GM12892 (cell line): ENCODE measurements around the gene LGMN.

ENCODE experiments used
- POLR2A ChIP-seq: IDR thresholded peaks from 2 replicates; pipeline ENCODE4 v1.6.1; 2011; ENCODE audit warnings: low read depth, low read length, control low read depth
- POLR2AphosphoS5 ChIP-seq: IDR thresholded peaks from 2 replicates; pipeline ENCODE4 v1.6.1; 2011; ENCODE audit warnings: low read depth, low read length, control low read depth
- TAF1 ChIP-seq: IDR thresholded peaks from 2 replicates; pipeline ENCODE4 v1.6.1; 2011; ENCODE audit warnings: low read depth, mild to moderate bottlenecking, control low read depth, low read length, borderline replicate concordance

DNA sequence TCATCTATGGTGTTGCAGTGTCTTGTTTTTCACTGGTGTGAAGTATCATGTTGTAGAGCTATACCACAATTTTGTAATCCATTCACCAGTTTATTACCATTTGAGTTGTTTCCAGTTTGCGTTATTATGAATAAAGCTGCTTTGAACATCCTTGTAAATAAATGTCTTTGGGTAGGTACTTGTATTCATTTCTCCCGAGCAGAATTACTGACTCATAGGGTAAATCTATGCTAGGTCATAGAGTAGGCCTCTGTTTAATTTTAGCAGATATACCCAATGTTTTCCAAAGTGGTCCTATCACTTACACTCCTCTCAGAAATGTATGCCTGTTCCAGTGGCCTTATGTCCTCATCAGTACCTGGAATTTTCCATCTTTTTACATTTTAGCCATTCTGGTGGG, 39.1 kb upstream of the LGMN start:
- TF ChIP-seq POLR2AphosphoS5, result no peak
- TF ChIP-seq POLR2A, result no peak
- TF ChIP-seq TAF1, result no peak
